ENCODE results near the gene TUFT1.

GRCh38 chr1:151577173-151577572 lies 37.1 kb downstream of the TUFT1 start:
- TF ChIP-seq CTCF (IDR thresholded peaks at IDR 0.05) (no peak), POLR2A (IDR thresholded peaks at IDR 0.05) (no peak)

All from tibial nerve (tissue), 3 donors.